ENCODE data around the gene TXNIP. TPM values are rescaled to one million over a fixed set of nuclear protein-coding genes. Genes with fewer than 3 reads are reported as not detected.

The TXNIP gene
- total RNA-seq, 3 donors from 2014 or later (not counting 1 experiment from before 2014, with no cell fraction given): 984 to 1,724 (median 1,422) TPM

GRCh38 chr1:146013559-146013922, 17.2 kb upstream of the TXNIP start:
- H3K27me3 ChIP-seq (ENCODE audit: control insufficient read depth, insufficient read depth, low read length): no peaks in the 10 kb centered on the region
- Mint-ChIP-seq H3K4me3 (no peak overlapping the region), H3K27ac (no peak overlapping the region), H3K4me1 (peaks cover 0 to 6% of the 10 kb centered on the region in 2 donors), H3K36me3 (no peaks in the 10 kb centered on the region), H3K9me3 (no peaks in the 10 kb centered on the region), H3K27me3 (ENCODE audit: low read depth in 2 of 2) (peaks cover 8 to 19% of the 10 kb centered on the region in 2 donors)
- TF ChIP-seq CTCF (IDR thresholded peaks at IDR 0.05): no peak
- H3K27ac ChIP-seq (ENCODE audit: low read length): no peak overlapping the region
- no peak for DNase-seq
- no peak overlapping the region for H3K4me3 ChIP-seq (ENCODE audit: low read length)
- intact Hi-C loops (cut with micrococcal nuclease): loop anchor here (1.0 to 5.0 kb wide), 5 partner anchors 19 to 168 kb away; partner anchors contain the start of genes ITGA10, NUDT17 and RBM8A
- H3K4me1 ChIP-seq (ENCODE audit: control insufficient read depth, insufficient read depth, low read length): no peaks in the 10 kb centered on the region
- WGBS (ENCODE audit: insufficient coverage): 92% methylated on average over 6 of the region's 6 CpGs
- no peaks in the 10 kb centered on the region for H3K36me3 ChIP-seq (ENCODE audit: control insufficient read depth, insufficient read depth, low read length)
- H3K9me3 ChIP-seq (ENCODE audit: control insufficient read depth, insufficient read depth, low read length): no peaks in the 10 kb centered on the region
- no peak for ATAC-seq

GRCh38 chr1:146012703-146013558, 16.6 kb upstream of the TXNIP start:
- no peak overlapping the region for H3K4me3 Mint-ChIP-seq
- intact Hi-C loops (cut with micrococcal nuclease): loop anchor here (1.0 to 5.0 kb wide), 5 partner anchors 18 to 168 kb away; partner anchors contain the start of genes ITGA10, NUDT17 and RBM8A
- ATAC-seq: peak; percentile 74 to 86 (median 82)

GRCh38 chr1:146010126-146010738, 13.9 kb upstream of the TXNIP start:
- no peak for ATAC-seq

More at GRCh38 chr1:146012703-146013558, 16.6 kb upstream of the TXNIP start:
- H3K4me3 ChIP-seq (ENCODE audit: low read length): no peak overlapping the region
- peaks cover 0 to 6% of the 10 kb centered on the region in 2 donors for H3K4me1 Mint-ChIP-seq
- H3K27me3 ChIP-seq (ENCODE audit: control insufficient read depth, insufficient read depth, low read length): no peaks in the 10 kb centered on the region
- peak; percentile 89 for TF ChIP-seq CTCF (IDR thresholded peaks at IDR 0.05)
- H3K9me3 Mint-ChIP-seq: no peaks in the 10 kb centered on the region
- H3K27ac ChIP-seq (ENCODE audit: low read length): no peak overlapping the region
- 0% methylated on average over 1 of the region's 4 CpGs for WGBS (ENCODE audit: insufficient coverage)
- no peaks in the 10 kb centered on the region for H3K36me3 Mint-ChIP-seq
- H3K27me3 Mint-ChIP-seq (ENCODE audit: low read depth in 2 of 2): peaks cover 6 to 13% of the 10 kb centered on the region in 2 donors
- peak; percentile 31 to 87 for DNase-seq
- H3K36me3 ChIP-seq (ENCODE audit: control insufficient read depth, insufficient read depth, low read length): no peaks in the 10 kb centered on the region
- no peaks in the 10 kb centered on the region for H3K4me1 ChIP-seq (ENCODE audit: control insufficient read depth, insufficient read depth, low read length)
- no peak overlapping the region for H3K27ac Mint-ChIP-seq
- no peaks in the 10 kb centered on the region for H3K9me3 ChIP-seq (ENCODE audit: control insufficient read depth, insufficient read depth, low read length)

More at GRCh38 chr1:146010126-146010738, 13.9 kb upstream of the TXNIP start:
- no peak overlapping the region for H3K4me3 Mint-ChIP-seq
- H3K36me3 ChIP-seq (ENCODE audit: control insufficient read depth, insufficient read depth, low read length): no peaks in the 10 kb centered on the region
- no peak overlapping the region for H3K4me3 ChIP-seq (ENCODE audit: low read length)
- H3K27me3 ChIP-seq (ENCODE audit: control insufficient read depth, insufficient read depth, low read length): no peaks in the 10 kb centered on the region
- TF ChIP-seq CTCF (IDR thresholded peaks at IDR 0.05): no peak
- H3K4me1 ChIP-seq (ENCODE audit: control insufficient read depth, insufficient read depth, low read length): peaks cover 20% of the 10 kb centered on the region
- no peak overlapping the region for H3K27ac Mint-ChIP-seq
- 98% methylated on average over 8 of the region's 8 CpGs for WGBS (ENCODE audit: insufficient coverage)
- H3K9me3 Mint-ChIP-seq: no peaks in the 10 kb centered on the region
- intact Hi-C loops (cut with micrococcal nuclease): loop anchor here (5.0 kb wide), 1 partner anchor 83 kb away; the partner anchor contains the start of gene RBM8A
- no peak overlapping the region for H3K27ac ChIP-seq (ENCODE audit: low read length)
- no peaks in the 10 kb centered on the region for H3K9me3 ChIP-seq (ENCODE audit: control insufficient read depth, insufficient read depth, low read length)
- no peaks in the 10 kb centered on the region for H3K36me3 Mint-ChIP-seq
- H3K4me1 Mint-ChIP-seq: peaks cover 22 to 29% of the 10 kb centered on the region in 2 donors
- DNase-seq: no peak
- H3K27me3 Mint-ChIP-seq (ENCODE audit: low read depth in 2 of 2): no peaks in the 10 kb centered on the region

All from natural killer cell (primary cell).